Esophagus mucosa (tissue), 1 donor: ENCODE results near the gene ADAMTS17. TPM values are rescaled to one million over a fixed set of nuclear protein-coding genes. Genes with fewer than 3 reads are reported as not detected.
A peak's percentile ranks its signal among the peaks of the same experiment; 100 is the strongest.
"Not testable (repeated sequence)": the region's sequence is repeated elsewhere in the genome, so short reads cannot be mapped to it uniquely, and the experiment has no call there.

Experiments
- ATAC-seq: fragments of 200-7000 bp; cut with Tn5 transposase; one replicate; pipeline ENCODE4 v1.9.1; 2020
- total RNA-seq: library from RNA; stranded (reverse); gene quantifications from one replicate; pipeline ENCODE4 v1.2.4, GENCODE V29; 2023
- donor health status: DM: yes; HTN: yes; CAD: no.

ADAMTS17 gene
- total RNA-seq, 1 donor from 2014 or later = 4.0 TPM

- no peak for ATAC-seq
Measured at GRCh38 chr15:99987119-99987506, 354.7 kb downstream of the ADAMTS17 start.

GRCh38 chr15:99986297-99987118, 355.3 kb downstream of the ADAMTS17 start:
- ATAC-seq = no peak

- ATAC-seq = no peak
Measured at GRCh38 chr15:99985878-99986277, 355.9 kb downstream of the ADAMTS17 start.

- ATAC-seq = no peak
Measured at GRCh38 chr15:99984491-99985243, 357.1 kb downstream of the ADAMTS17 start.

DNA sequence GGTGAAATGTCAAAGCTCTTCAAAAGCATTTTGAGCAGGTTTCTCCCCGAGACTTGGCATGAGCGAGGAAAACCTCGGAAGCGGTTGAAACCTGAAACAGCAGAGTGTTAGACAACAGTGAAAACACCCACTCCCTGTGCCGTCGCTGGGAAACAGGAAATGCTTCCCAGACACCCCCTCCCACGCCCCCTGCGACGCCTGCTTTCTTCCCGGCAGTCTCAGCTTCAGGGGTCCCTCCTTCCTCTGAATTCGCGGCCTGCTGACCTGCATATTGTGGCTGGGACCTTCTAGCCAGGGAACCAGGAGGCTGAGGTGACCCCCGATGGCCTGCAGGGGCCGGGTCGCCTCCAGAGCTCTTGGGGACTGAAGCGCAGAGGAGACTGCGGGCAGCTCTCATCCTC, 357.9 kb downstream of the ADAMTS17 start:
- no peak for ATAC-seq

GRCh38 chr15:99983171-99983885, 358.4 kb downstream of the ADAMTS17 start:
- no peak for ATAC-seq

DNA sequence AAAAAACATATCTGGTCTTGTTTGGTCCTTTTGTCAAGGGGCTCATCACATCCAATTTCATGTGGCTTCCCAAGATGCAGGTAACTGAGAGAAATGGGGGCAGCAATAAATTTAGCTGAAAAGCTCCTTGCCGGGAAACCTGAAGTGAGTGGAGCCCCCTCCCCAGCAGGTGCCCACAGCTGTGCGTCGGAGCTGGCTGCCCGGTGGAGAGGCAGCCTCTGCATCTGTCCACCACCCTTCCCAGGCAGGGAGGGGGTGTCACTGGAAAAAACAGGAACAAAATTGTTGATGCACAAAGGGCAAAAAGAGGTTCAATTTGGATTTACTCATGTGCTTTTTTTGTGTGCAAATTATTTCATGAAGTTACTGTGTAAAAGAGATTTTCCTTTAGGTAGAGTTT, 359.1 kb downstream of the ADAMTS17 start:
- no peak for ATAC-seq

- no peak for ATAC-seq
Measured at GRCh38 chr15:99981839-99982658, 359.7 kb downstream of the ADAMTS17 start.

- no peak for ATAC-seq
Measured at GRCh38 chr15:99981191-99981647, 360.6 kb downstream of the ADAMTS17 start.

- no peak for ATAC-seq
Measured at GRCh38 chr15:99980752-99981151, 361.0 kb downstream of the ADAMTS17 start.

DNA sequence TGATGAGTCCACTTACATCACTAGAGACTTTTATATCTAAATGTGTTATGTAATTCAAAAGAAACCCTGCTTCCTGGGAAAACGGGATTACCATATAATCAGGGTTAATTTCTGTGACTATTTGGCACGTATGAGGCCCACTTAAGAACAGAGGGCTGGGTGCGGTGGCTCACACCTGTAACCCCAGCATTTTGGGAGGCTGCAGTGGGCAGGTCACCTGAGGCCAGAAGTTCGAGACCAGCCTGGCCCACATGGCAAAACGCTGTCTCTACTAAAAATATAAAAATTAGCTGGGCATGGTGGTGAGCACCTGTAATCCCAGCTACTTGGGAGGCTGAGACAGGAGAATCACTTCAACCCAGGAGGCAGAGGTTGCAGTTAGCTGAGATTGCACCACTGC, 361.9 kb downstream of the ADAMTS17 start:
- ATAC-seq = not testable (repeated sequence)

DNA sequence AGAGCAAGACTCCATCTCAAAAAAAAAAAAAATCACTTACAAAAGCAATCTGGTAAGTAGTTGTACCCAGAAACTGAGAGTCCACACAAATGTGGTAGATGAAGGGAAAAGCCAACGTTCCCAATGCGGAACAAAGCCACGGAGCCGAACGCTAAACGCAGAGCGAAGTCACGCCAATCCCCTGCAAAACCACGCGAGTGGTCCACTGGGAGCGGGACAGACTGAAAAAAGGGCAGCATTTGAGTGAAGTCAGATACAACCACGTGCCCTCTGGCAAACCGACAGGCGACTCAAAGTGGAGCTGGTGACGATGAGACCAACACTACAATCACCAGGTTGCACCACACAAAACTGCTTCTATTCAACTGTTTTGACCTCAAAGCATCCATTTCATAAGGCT, 362.4 kb downstream of the ADAMTS17 start:
- ATAC-seq = no peak

GRCh38 chr15:99978426-99978825, 363.3 kb downstream of the ADAMTS17 start:
- no peak for ATAC-seq

DNA sequence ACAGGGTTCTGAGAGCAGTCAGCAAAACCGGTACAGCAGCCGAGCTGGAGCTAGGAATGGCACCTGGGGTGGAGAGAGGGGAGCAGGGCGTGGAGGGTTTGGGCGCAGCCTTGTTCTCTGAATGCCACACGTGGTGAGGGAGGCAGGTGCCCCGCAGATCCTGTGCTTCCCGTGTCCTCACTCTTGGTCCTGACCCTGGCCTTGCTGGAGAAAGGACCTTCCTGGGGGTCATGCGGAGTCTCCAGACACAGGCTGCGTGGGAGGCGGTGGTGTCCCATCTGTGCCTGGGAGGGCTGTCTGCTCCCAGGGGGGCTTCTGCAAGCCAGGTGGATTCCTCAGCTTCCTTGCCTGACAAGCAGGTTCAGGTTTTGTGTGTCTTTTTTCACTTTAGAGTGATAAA, 363.8 kb downstream of the ADAMTS17 start:
- peak; percentile 3 for ATAC-seq

- ATAC-seq = peak; percentile 69
Measured at GRCh38 chr15:99976811-99977271, 364.9 kb downstream of the ADAMTS17 start.

DNA sequence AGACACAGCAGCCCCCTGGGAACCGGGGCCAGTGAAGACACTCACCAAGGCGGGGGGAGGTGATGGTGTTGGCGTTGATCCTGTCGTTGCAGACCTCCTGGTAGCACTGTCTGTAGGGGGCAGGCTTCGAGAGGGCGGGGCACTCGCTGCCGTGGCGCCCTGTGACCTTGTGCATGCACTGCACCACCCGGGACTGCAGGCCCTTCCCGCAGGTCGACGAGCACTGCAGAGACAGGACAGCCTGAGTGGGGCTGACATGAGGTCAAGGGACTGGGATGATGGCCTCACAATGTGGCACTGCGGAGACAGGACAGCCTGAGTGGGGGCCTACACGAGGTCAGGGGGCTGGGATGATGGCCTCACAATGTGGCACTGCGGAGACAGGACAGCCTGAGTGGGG, 365.8 kb downstream of the ADAMTS17 start:
- ATAC-seq = peak; percentile 13

DNA sequence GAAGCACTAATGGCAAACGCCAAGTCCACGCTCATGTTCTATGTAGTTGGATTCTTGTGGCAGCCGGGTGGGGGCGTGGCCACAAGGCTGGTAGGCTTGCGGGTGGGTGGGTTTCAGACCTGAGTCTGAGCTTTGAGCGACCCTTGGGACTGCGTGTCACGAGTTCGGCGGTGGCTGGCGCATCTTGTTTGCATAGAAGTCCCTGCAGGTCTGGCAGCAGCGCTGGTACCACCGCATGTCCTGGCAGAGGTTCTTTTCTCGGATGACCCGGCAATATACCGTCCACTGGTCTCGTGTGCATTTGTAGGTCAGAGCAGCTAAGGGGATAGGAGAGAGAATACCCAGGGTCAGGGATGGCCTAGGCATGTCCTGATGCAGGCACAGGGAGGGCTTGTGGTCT, 367.5 kb downstream of the ADAMTS17 start:
- ATAC-seq = no peak

DNA sequence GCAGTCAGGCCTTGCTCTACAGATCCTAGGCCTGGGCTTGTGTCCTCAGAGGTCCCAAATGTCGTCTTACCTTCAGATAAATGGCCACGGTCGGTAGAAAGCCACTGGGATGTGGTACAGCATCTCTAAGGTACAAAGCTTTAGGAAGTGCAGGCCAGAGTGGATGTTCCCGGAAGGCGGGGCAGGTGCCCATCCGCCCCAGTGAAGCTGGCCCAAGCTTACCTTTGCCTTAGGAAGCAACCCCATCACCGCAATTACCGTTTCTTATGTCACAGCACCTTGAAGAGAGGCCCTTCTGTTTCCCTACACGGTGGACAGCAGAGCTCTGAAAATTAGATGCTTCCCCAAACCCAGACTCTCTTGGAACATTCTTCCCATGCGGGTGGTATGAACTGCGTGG, 368.4 kb downstream of the ADAMTS17 start:
- ATAC-seq = no peak

GRCh38 chr15:99970891-99971430, 370.8 kb downstream of the ADAMTS17 start:
- ATAC-seq = no peak

GRCh38 chr15:99969261-99969920, 372.4 kb downstream of the ADAMTS17 start:
- ATAC-seq = no peak

GRCh38 chr15:99967841-99968371, 373.9 kb downstream of the ADAMTS17 start:
- ATAC-seq = peak; percentile 79
